ENCODE measurements around the gene KCNA1.

DNA sequence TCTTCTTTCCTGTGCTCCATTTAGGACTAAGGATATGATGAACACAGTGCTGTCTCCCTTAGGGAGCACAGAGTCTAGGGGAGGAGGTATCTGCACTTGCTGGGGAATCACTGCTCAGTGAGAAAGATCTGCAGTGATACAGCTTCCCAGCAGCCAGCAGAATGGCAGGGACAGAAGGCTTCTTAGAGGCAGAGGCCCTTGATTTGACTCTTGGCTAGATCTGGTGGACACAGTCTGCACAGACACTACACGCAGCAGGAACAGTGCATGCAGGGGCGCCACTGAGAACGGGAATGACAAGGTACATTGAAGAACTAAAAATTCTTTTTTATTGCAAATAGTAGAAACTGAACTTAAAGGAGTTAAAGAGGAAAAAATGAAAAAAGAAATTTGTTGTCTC lies 51.6 kb downstream of the KCNA1 start:
- TF ChIP-seq POLR2A (IDR thresholded peaks at IDR 0.05) (no peak), POLR2AphosphoS5 (IDR thresholded peaks at IDR 0.05) (no peak)
- TF ChIP-seq, protein P1, sequence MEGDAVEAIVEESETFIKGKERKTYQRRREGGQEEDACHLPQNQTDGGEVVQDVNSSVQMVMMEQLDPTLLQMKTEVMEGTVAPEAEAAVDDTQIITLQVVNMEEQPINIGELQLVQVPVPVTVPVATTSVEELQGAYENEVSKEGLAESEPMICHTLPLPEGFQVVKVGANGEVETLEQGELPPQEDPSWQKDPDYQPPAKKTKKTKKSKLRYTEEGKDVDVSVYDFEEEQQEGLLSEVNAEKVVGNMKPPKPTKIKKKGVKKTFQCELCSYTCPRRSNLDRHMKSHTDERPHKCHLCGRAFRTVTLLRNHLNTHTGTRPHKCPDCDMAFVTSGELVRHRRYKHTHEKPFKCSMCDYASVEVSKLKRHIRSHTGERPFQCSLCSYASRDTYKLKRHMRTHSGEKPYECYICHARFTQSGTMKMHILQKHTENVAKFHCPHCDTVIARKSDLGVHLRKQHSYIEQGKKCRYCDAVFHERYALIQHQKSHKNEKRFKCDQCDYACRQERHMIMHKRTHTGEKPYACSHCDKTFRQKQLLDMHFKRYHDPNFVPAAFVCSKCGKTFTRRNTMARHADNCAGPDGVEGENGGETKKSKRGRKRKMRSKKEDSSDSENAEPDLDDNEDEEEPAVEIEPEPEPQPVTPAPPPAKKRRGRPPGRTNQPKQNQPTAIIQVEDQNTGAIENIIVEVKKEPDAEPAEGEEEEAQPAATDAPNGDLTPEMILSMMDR (IDR thresholded peaks at IDR 0.05): no peak
